ENCODE measurements around the gene ARL5B.
A peak's percentile ranks its signal among the peaks of the same experiment; 100 is the strongest.
"Not testable (repeated sequence)": the region's sequence is repeated elsewhere in the genome, so short reads cannot be mapped to it uniquely, and the experiment has no call there.

Gene ARL5B, protein sequence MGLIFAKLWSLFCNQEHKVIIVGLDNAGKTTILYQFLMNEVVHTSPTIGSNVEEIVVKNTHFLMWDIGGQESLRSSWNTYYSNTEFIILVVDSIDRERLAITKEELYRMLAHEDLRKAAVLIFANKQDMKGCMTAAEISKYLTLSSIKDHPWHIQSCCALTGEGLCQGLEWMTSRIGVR

DNA sequence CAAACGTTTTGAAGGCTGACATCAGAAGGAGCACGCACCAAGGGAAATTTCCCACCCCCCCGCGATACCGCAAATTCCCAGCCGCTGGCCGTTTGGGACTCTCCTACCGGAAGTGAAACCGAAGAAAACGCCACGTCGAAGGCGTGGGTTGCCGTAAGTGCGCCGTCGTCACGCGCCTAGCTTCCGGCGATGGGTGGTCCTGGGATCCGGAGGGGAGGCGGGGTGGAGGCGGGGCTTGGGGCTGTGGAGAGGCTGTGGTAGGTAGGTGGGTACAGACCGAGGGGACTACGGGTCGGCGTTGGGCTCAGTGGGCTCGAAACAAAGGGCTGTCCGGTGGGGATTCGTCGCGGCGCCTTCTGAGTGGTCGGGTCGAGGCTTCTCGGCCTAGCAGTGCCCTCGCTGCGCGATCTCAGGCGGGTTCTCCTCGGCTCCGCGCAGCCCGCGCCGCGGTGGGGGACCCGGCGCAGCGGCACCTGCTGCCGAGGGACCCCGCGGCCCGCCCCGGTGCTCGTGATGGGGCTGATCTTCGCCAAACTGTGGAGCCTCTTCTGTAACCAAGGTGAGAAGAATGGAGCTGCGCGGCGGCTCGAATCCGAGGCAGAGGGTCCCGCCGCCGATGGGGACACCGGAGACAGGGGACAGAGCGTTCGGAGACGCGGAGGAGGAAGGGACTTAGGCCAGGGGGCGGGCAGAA is at the start of gene ARL5B:
TSS of gene ARL5B (plus strand) at position 307 of the 694 bp plus-strand sequence. CDS start at position 514, 207 bp downstream.
- DNase-seq (ENCODE audit: low read depth), result peak; percentile 92

DNA sequence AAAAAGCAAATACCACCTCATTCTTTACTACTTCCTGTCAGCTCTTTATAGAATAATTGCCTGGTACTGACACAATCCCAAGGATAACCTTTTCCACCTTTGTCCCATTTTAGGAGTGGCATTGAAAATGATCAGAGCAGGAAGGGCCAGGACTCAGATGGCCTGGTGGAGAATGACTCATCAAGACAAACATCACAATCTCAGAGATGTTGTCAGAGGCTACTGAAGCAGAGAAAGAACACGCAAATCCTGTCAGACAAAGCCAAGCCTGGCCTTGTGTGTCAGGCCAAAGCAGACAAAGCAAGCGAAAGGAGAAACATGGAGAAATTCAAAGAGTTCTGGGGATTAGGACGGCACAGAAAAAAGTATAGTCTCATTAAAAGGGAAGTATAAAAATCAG is 48.7 kb upstream of the ARL5B start:
- no peak for DNase-seq (ENCODE audit: low read depth)

DNA sequence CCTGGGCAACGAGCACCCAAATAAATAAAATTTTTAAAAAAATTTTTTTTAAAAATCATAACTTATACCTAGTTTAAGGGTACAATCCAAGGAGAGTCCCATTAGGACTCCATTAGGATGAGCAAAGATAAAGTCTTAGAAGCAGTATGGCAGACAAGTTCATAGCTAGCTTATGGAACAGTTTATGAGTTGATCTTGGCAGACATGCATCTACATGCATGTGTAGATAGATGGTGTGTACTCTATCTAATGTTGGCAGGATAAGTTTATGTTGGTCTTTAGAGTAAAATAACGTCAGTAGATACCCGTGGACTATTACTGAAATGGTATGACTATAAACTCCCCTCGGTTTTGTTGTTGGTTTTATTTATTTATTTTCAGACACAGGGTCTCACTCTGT is 48.1 kb upstream of the ARL5B start:
- no peak for DNase-seq (ENCODE audit: low read depth)

DNA sequence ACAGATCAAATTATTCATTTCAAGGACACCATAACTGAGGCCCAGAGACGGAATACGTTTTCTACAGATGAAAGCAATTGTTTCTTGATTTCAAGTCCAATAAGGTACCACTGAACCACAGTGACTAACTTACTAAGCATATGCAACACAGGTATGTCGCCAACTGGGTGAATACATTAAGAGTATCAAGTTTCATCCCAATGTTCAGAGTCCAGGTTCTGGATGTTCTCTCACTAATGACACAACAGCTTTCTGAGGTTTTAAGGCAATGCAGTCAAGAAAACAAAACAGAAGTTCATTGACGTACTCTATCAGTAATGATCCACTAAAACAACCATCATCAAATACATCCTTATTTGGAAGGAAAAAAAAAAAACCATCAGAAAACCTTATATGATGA is 43.6 kb upstream of the ARL5B start:
- no peak for DNase-seq (ENCODE audit: low read depth)

DNA sequence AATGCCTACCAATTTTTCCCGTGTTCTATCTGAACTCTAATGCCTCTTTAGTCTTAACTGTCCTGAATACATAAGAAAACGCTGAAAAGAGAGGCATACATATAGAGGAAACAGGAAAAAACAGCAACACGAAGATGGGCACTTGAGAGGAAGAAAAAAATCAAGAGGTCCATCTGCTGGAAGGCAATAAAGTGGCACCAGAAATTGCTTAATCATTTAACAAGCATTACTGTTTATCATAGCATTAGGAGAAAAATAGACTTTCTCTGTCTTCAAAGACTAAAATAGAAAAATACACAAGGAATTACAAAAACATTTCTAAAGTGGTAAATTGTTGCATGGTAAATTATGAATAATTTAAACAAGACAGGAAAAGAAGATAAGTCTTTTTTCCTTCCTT is 42.9 kb upstream of the ARL5B start:
- no peak for DNase-seq (ENCODE audit: low read depth)

DNA sequence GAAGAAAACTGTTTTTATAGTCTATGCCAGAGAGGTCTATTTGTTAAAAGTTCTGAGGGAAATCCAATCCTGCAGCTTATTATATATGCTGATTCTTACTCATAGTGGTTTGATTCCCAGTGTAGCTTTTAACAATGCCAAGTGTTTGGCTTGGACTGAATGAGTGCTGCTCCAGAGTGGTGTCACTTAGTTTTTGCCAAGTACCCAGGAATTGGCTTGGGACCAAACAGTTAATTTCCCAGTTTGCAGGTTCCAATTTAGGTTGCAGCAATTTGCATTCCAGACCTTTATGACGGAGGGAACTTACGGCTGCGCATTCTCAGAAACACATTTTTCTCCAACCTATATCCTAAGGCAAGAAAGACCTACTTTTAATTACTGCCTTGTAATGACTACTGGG is 40.2 kb upstream of the ARL5B start:
- DNase-seq (ENCODE audit: low read depth), result no peak

DNA sequence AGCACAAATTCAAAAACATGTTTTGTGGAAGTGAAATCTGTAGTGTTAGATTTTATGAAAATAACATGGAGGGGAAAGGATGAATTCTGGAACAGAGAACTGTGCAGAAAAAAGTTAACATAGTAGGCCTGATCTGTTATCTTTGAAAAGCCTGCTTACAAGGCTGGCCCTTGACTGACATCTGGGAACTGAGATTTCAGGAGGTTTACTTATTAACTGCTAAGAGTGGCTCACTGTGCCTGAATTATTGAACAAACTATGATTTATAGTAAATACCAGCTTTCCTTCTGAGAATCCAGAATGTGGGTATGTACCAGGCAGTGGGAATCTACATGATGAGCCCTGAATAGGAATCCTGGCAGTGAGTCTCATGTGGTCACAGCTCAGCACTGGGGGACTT is 38.4 kb upstream of the ARL5B start:
- DNase-seq (ENCODE audit: low read depth), result no peak

DNA sequence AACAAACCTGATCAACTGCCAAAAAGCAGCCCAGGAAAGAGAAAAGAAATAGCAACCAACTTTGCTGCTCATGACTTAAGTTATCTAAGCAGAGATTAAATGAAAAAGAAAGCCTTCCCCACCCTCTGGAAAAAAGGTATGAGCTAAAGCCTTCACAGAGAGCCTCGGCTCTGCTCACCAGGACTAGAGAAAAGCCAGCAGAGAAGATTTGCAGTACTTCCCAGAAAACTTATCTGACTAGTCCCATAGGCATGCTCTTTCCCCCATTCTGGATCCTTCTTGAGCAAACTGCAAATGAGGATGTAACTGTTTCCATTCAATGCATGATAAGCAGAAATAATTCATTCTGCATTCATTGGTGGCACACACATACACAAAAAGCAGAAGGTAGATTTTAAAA is 35.6 kb upstream of the ARL5B start:
- not testable (repeated sequence) for DNase-seq (ENCODE audit: low read depth)

DNA sequence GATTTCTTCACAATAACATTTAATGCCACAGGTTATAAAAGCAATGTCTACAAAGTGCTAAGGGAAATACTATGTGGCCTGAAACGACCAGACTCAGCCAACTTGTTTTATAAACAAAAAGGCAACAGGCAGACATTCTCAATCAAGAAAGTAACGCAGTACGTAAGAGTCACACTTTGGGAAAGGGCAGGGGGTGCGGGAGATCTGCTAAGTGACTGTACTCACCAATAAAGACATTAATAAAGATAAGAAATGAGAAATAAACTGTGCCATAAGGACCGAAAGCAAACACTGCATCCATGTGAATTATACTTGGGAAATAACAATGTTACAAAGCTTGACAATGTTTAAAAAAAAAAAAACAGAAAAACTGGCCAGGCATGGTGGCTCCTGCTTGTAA is 33.3 kb upstream of the ARL5B start:
- DNase-seq (ENCODE audit: low read depth), result no peak

DNA sequence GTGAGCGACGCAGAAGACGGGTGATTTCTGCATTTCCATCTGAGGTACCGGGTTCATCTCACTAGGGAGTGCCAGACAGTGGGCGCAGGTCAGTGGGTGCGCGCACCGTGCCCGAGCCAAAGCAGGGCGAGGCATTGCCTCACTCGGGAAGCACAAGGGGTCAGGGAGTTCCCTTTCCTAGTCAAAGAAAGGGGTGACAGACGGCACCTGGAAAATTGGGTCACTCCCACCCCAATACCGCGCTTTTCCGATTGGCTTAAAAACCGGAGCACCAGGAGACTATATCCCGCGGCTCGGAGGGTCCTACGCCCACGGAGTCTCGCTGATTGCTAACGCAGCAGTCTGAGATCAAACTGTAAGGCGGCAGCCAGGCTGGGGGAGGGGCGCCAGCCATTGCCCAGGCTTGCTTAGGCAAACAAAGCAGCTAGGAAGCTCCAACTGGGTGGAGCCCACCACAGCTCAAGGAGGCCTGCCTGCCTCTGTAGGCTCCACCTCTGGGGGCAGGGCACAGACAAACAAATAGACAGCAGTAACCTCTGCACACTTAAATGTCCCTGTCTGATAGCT is 31.7 kb upstream of the ARL5B start:
- DNase-seq (ENCODE audit: low read depth), result peak; percentile 18

DNA sequence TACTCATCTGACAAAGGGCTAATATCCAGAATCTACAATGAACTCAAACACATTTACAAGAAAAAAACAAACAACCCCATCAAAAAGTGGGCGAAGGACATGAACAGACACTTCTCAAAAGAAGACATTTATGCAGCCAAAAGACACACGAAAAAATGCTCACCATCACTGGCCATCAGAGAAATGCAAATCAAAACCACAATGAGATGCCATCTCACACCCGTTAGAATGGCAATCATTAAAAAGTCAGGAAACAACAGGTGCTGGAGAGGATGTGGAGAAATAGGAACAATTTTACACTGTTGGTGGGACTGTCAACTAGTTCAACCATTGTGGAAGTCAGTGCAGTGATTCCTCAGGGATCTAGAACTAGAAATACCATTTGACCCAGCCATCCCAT is 26.7 kb upstream of the ARL5B start:
- DNase-seq (ENCODE audit: low read depth), result not testable (repeated sequence)

DNA sequence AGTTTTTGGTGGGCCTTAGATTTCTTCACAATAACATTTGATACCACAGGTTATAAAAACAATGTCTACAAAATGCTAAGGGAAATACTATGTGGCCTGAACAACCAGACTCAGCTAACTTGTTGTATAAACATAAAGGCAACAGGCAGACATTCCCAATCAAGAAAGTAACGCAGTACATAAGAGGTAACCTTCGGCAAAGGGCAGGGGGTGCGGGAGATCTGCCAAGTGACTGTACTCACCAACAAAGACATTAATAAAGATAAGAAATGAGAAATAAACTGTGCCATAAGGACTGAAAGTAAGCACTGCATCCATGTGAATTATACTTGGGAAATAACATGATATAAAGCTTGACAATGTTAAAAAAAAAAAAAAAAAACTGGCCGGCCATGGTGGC is 23.2 kb upstream of the ARL5B start:
- DNase-seq (ENCODE audit: low read depth), result no peak

DNA sequence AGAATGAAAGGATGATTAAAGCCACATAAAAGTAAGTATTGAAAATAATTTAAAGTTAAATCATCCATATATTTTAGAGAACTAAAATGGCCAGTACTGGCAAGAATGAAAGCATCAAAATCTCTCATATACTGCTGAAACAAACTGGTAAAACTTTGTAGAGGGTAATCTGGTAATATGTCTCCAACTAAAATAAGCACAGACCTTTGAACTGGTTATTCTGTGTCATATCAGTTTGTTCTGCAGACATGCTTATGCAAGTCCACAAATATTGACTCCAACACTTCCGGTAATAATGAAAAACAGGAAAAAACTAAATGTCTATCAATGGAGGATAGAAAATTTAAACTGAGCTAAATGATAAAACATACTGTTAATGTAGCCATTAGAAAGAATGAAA is 21.8 kb upstream of the ARL5B start:
- DNase-seq (ENCODE audit: low read depth), result not testable (repeated sequence)

DNA sequence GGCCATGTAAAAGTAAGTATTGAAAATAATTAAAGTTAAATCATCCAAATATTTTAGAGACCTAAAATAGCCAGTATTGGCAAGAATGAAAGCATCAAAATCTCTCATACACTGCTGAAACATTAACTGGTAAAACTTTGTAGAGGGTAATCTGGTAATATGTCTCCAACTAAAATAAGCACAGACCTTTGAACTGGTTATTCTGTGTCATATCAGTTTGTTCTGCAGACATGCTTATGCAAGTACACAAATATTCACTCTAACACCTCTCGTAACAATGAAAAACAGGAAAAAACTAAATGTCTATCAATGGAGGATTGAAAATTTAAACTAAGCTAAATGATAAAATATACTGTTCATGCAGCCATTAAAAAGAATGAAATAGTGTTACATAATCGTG is 19.5 kb upstream of the ARL5B start:
- not testable (repeated sequence) for DNase-seq (ENCODE audit: low read depth)

DNA sequence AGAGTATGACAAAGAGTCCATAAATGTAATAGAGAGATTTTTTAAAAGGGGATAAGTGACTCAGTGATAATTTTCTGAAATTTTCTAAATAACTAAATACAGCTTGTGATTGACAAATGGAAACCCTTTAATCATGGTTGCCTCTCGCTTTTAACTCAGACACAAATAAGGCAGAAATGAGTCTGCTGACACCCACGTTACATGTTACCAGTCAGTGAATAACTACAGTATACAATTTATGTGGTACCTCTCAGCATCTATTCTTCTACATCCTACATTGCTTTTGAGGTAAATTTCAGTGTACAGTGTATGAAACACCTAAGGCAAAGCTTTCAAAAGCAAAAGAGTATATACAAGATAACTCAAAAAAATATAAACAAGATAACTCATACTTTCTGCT is 12.1 kb upstream of the ARL5B start:
- DNase-seq (ENCODE audit: low read depth), result no peak

DNA sequence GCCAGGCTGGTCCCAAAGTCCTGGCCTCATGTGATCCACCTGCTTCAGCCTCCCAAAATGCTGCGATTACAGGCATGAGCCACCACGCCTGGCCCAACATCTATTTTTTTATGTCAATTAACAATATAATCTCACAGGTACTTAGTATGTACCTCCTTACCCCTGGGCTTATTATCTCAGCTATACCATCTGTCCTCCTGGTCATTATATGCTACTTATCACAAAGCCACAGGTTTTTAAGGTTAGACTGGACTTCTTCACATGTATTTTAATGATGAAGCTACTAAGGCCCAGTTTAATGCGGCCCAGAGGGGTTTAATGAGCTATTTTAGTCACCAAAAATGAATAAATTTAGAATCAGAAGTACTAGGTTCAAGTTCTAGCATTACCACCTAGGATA is 11.3 kb upstream of the ARL5B start:
- no peak for DNase-seq (ENCODE audit: low read depth)

DNA sequence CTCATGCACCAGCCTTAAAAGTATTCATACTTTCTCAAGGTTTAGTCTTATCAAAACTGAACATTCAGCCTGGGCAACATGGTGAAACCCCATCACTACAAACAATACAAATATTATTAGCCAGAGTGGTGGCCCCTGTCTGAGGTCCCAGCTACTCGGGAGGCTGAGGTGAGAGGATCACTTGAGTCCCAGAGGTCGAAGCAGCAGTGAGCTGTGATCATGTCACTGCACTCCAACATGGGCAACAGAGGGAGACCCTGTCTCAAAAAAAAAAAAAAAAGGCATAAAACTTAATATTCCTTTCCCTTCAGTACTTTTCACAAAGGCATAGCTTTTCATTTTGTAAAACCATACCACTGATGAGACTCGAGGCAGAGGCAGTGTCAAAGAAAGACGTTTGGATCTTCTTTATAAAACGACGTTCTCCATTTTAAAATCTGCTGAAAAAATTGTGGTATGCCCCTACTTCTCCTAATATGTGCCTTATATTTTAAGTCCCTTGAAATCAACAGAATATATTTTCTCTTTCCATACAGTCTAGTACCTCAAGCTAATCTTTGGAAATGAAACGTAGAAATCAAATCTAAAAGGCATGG is 9.8 kb upstream of the ARL5B start:
- no peak for DNase-seq (ENCODE audit: low read depth)

DNA sequence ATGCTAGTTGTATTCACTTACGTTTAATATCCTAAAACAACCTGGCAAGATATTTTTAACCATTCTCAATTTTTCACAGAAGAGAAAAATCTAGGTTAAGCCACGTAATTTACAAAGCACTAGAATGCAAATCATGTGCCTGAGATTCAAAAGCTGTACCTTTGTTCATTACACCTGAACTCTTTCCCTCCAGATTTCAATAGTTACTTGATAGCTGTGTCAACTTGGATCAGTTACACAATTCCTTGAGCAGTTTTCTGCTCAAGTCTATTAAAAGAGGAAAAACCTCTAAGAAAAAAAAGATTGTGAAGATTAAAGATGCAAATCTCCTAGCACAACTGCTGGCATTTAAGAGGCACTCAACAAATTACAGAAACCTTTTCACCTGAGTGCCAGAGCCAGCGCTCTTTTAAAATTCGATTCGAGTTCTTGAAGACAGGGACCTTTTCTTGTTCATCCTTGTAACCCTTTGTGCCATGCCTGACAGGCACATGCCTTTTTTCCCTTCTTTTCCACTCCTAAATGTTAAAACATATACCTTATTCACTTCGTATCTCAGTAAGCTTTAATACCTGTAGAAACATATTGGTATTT is 8.7 kb upstream of the ARL5B start:
- DNase-seq (ENCODE audit: low read depth), result no peak

DNA sequence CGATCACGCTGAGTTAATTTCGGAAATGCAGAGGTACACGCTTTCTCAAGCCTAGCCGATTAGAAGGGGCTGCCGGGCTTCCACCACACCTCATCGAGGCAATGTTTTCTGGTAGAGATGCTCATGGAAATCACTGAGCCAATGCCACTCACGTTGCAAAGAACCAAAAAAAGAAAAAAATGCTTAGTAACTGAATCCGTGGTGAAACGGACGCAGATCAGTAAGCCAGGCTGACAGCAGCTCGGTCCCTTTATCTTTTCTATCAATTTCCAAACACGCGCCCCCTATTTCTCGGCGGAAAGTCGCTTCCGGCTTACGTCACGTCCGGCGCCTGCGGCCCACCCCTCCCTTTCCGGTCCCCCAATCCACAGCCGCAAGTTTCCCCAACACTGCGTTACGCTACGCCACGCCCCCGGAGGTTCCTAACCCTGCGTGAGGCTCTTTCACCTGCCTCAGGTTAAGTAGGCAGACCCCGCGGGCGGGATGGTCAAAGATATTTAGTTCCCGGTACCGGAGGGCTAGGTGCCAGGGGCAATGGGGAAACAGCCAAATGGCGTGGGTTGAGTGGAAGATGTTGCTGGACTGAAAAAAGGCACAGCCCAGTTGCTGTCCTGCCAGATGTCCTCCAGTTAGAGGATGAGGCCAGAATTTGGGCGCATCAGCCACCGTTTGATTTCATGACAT is 7.8 kb upstream of the ARL5B start, which contains the start of gene NSUN6:
TSS of gene NSUN6 (minus strand) at position 264 of the 684 bp plus-strand sequence. CDS start 384 bp downstream, outside the sequence.
- peak; percentile 85 for DNase-seq (ENCODE audit: low read depth)

DNA sequence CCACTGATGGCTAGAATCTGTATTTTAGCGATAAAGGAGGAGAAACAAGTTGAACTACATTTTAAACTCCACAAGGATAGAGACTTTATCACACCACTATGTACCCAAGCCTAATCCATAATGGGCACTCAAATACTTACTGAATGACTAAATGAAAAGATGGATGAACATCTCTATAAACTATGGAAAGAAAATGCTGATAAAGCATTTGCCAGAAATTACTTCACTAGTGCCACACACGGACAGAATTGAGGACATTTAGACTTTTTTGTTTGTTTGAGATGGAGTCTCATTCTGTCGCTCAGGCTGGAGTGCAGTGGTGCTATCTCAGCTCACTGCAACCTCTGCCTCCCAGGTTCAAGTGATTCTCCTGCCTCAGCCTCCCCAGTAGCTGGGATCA is 6.1 kb upstream of the ARL5B start:
- no peak for DNase-seq (ENCODE audit: low read depth)

DNA sequence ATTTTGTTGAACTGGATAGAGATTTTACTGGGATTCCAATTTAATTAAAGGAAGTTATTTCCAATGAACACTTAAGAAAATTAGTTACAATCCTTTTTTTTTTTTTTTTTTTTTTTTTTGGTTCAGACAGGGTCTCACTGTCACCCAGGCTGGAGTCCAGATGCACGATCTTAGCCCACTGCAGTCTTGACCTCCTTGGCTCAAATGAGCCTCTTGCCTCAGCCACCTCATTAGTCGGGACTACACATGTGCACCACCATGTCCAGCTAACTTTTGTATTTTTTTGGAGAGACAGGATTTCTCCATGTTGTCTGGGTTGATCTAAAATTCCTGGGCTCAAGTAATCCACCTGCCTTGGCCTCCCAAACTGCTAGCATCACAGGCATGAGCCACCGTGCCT is 2.5 kb upstream of the ARL5B start:
- no peak for DNase-seq (ENCODE audit: low read depth)
